ENCODE measurements around the gene MAT1A.
"Not testable (repeated sequence)": the region's sequence is repeated elsewhere in the genome, so short reads cannot be mapped to it uniquely, and the experiment has no call there.

The MAT1A gene

GRCh38 chr10:80321183-80321582 lies 31.7 kb upstream of the MAT1A start:
- no peak for TF ChIP-seq CTCF (IDR thresholded peaks at IDR 0.05; ENCODE audit: low read depth, low read length, missing control alignments)
- H3K4me3 ChIP-seq (ENCODE audit: low read depth, low read length) = no peak overlapping the region
- DNase-seq (ENCODE audit: low read depth) = no peak

- DNase-seq (ENCODE audit: low read depth) = no peak
- H3K4me3 ChIP-seq (ENCODE audit: low read depth, low read length) = no peak overlapping the region
- TF ChIP-seq CTCF (IDR thresholded peaks at IDR 0.05; ENCODE audit: low read depth, low read length, missing control alignments) = no peak
These were observed 30.9 kb upstream of the MAT1A start for GRCh38 chr10:80320377-80320776.

- no peak for TF ChIP-seq CTCF (IDR thresholded peaks at IDR 0.05; ENCODE audit: low read depth, low read length, missing control alignments)
- no peak overlapping the region for H3K4me3 ChIP-seq (ENCODE audit: low read depth, low read length)
- DNase-seq (ENCODE audit: low read depth) = no peak
These were observed 30.4 kb upstream of the MAT1A start for GRCh38 chr10:80319725-80320290.

GRCh38 chr10:80319318-80319717 lies 29.9 kb upstream of the MAT1A start:
- no peak overlapping the region for H3K4me3 ChIP-seq (ENCODE audit: low read depth, low read length)
- no peak for DNase-seq (ENCODE audit: low read depth)
- TF ChIP-seq CTCF (IDR thresholded peaks at IDR 0.05; ENCODE audit: low read depth, low read length, missing control alignments) = no peak

GRCh38 chr10:80318742-80319141 lies 29.3 kb upstream of the MAT1A start:
- DNase-seq (ENCODE audit: low read depth) = no peak
- no peak overlapping the region for H3K4me3 ChIP-seq (ENCODE audit: low read depth, low read length)
- TF ChIP-seq CTCF (IDR thresholded peaks at IDR 0.05; ENCODE audit: low read depth, low read length, missing control alignments) = no peak

GRCh38 chr10:80315391-80315790 lies 25.9 kb upstream of the MAT1A start:
- H3K4me3 ChIP-seq (ENCODE audit: low read depth, low read length) = no peak overlapping the region
- DNase-seq (ENCODE audit: low read depth) = no peak
- TF ChIP-seq CTCF (IDR thresholded peaks at IDR 0.05; ENCODE audit: low read depth, low read length, missing control alignments) = no peak

GRCh38 chr10:80313523-80313922 lies 24.1 kb upstream of the MAT1A start:
- DNase-seq (ENCODE audit: low read depth) = no peak
- no peak for TF ChIP-seq CTCF (IDR thresholded peaks at IDR 0.05; ENCODE audit: low read depth, low read length, missing control alignments)
- no peak overlapping the region for H3K4me3 ChIP-seq (ENCODE audit: low read depth, low read length)

- not testable (repeated sequence) for DNase-seq (ENCODE audit: low read depth); H3K4me3 ChIP-seq (ENCODE audit: low read depth, low read length)
These were observed 16.5 kb upstream of the MAT1A start for GRCh38 chr10:80305989-80306388.

Data from GM12864 (cell line).